DND-41 (cell line): ENCODE results near the gene OSBPL5.

Source experiments
- CTCF ChIP-seq: IDR thresholded peaks from 2 replicates; pipeline ENCODE4 v1.5.1; 2012; ENCODE audit warnings: borderline replicate concordance, low read length, moderate library complexity, mild to moderate bottlenecking; ENCODE audit not compliant: poor library complexity, severe bottlenecking; ENCODE audit errors: extremely low read depth
- EZH2 ChIP-seq: IDR thresholded peaks from 3 replicates; pipeline ENCODE4 v1.6.1; 2012; ENCODE audit warnings: borderline replicate concordance, low read depth, mild to moderate bottlenecking, moderate library complexity, low read length, inconsistent platforms; ENCODE audit not compliant: severe bottlenecking

- TF ChIP-seq CTCF (no peak), EZH2 (no peak)
These were observed 40.4 kb upstream of the OSBPL5 start for GRCh38 chr11:3205261-3206155.
